Thyroid gland (tissue), 4 donors: ENCODE data around the gene OPTN.

Experiments
- CTCF ChIP-seq, 6 experiments: fragments of 200-600 bp in 3 of 6; fragments of 450-650 bp in 3 of 6; sonication (generic) in 3 of 6; IDR thresholded peaks; one replicate each; pipeline ENCODE4 v1.5.1; 2016 to 2019; ENCODE audit warnings: antibody characterized with exemption in 6 of 6, mild to moderate bottlenecking in 2 of 6, inconsistent platforms in 1 of 6, moderate library complexity in 1 of 6
- POLR2A ChIP-seq, 2 donors: fragments of 450-650 bp; IDR thresholded peaks; one replicate each; pipeline ENCODE4 v1.6.1; 2017; ENCODE audit warnings: antibody characterized with exemption in 2 of 2, mild to moderate bottlenecking in 2 of 2, moderate library complexity in 1 of 2

- no peak for TF ChIP-seq CTCF (IDR thresholded peaks at IDR 0.05)
- no peak for TF ChIP-seq POLR2A (IDR thresholded peaks at IDR 0.05)
Measured at GRCh38 chr10:13165177-13165576, 65.2 kb downstream of the OPTN start.
